H1 (cell line): Measurements from ENCODE around the gene UBASH3B. TPM values are rescaled to one million over a fixed set of nuclear protein-coding genes. Genes with fewer than 3 reads are reported as not detected.

ENCODE experiments used
- CTCF ChIA-PET: fragments of 300-600 bp; sonication (Branson Sonifier 250); formaldehyde crosslinking; loops from one replicate; lab custom pipeline; 2021; ENCODE audit not compliant: partially characterized antibody; lab: Charles Lee
- POLR2A ChIA-PET: fragments of 300-600 bp; sonication (Branson Sonifier 250); formaldehyde crosslinking; loops from one replicate; lab custom pipeline; 2021; ENCODE audit warnings: inconsistent platforms; ENCODE audit not compliant: partially characterized antibody; lab: Charles Lee
- DNase-seq, 2 experiments: peaks; one replicate each; pipeline versions ENCODE4 v3.0.0 to v3.0.0-alpha.2; 2010 to 2022; ENCODE audit warnings: low spot score in 2 of 2, low read depth in 1 of 2, mixed read lengths in 1 of 2
- FAIRE-seq: peaks from 2 replicates; lab custom pipeline; 2011; peaks lifted over from hg19 to GRCh38; lab: Jason Lieb, UNC
- H2AFZ ChIP-seq: 2 replicates; pipeline ENCODE4 v1.8.1; 2012; ENCODE audit warnings: low read length, inconsistent platforms
- H2AK5ac ChIP-seq: 2 replicates; pipeline ENCODE4 v1.6.1; 2013; ENCODE audit warnings: low read depth, low read length
- H2BK120ac ChIP-seq: replicated peaks from 2 replicates; pipeline ENCODE3; 2013; ENCODE audit warnings: low read depth, low read length, inconsistent platforms
- H2BK12ac ChIP-seq: 2 replicates; pipeline ENCODE4 v1.6.1; 2013; ENCODE audit warnings: low read depth, low read length
- H2BK15ac ChIP-seq: 2 replicates; pipeline ENCODE4 v1.6.1; 2013; ENCODE audit warnings: low read length
- H2BK20ac ChIP-seq: 2 replicates; pipeline ENCODE4 v1.6.1; 2013; ENCODE audit warnings: low read length
- H2BK5ac ChIP-seq: 2 replicates; pipeline ENCODE4 v1.6.1; 2013; ENCODE audit warnings: low read depth, low read length
- H3K14ac ChIP-seq: 2 replicates; pipeline ENCODE4 v1.6.1; 2013; ENCODE audit warnings: inconsistent platforms; ENCODE audit not compliant: insufficient read length
- H3K18ac ChIP-seq: 2 replicates; pipeline ENCODE4 v1.6.1; 2013; ENCODE audit warnings: low read length; ENCODE audit errors: extremely low read depth
- H3K23ac ChIP-seq: 2 replicates; pipeline ENCODE4 v1.6.1; 2013; ENCODE audit warnings: inconsistent platforms; ENCODE audit not compliant: insufficient read length
- H3K23me2 ChIP-seq: 2 replicates; pipeline ENCODE4 v1.6.1; 2013; ENCODE audit warnings: low read depth, low read length
- H3K27ac ChIP-seq: 2 replicates; pipeline ENCODE4 v1.6.1; 2011; ENCODE audit warnings: low read depth, low read length, inconsistent platforms
- H3K27me3 ChIP-seq, 4 experiments: replicated peaks in 1 of 4; 1 replicate in 1 of 4; 2 replicates in 3 of 4; pipeline versions ENCODE4 v1.6.1 to v1.8.1; 2011 to 2013; ENCODE audit warnings: low read length in 3 of 4, mild to moderate bottlenecking in 3 of 4, inconsistent platforms in 2 of 4, mixed read lengths in 2 of 4, moderate library complexity in 1 of 4; ENCODE audit not compliant: control insufficient read depth in 3 of 4, insufficient read depth in 3 of 4; ENCODE audit errors: extremely low read depth in 1 of 4
- H3K36me3 ChIP-seq, 4 experiments: 2 replicates each; pipeline versions ENCODE4 v1.6.1 to v1.8.1; 2011 to 2013; ENCODE audit warnings: mild to moderate bottlenecking in 4 of 4, low read length in 3 of 4, moderate library complexity in 2 of 4, control low read depth in 1 of 4, inconsistent platforms in 1 of 4; ENCODE audit not compliant: insufficient read depth in 4 of 4, control insufficient read depth in 2 of 4
- H3K4ac ChIP-seq: replicated peaks from 2 replicates; pipeline ENCODE3; 2013; ENCODE audit warnings: low read length, low read depth, mixed read lengths, inconsistent platforms; ENCODE audit not compliant: insufficient read length
- H3K4me1 ChIP-seq, 4 experiments: replicated peaks in 1 of 4; 1 replicate in 1 of 4; 2 replicates in 3 of 4; pipeline versions ENCODE4 v1.6.1 to v1.8.1; 2011 to 2013; ENCODE audit warnings: low read length in 3 of 4, inconsistent platforms in 2 of 4, mixed read lengths in 1 of 4; ENCODE audit not compliant: insufficient read depth in 4 of 4, control insufficient read depth in 3 of 4
- H3K4me2 ChIP-seq, 2 experiments: 2 replicates each; pipeline versions ENCODE4 v1.6.1 to v1.8.1; 2011 to 2013; ENCODE audit warnings: low read depth in 2 of 2, low read length in 2 of 2, control low read depth in 1 of 2, inconsistent platforms in 1 of 2, mild to moderate bottlenecking in 1 of 2; ENCODE audit not compliant: insufficient read depth in 1 of 2
- H3K4me3 ChIP-seq, 4 experiments: fragments of 200-600, 300-600 bp in 1 of 4; sonication (generic), shearing (Covaris generic), sonication (Bioruptor Twin) in 1 of 4; 2 replicates each; pipeline versions ENCODE4 v1.5.1 to v1.8.1; 2011 to 2016; ENCODE audit warnings: low read length in 4 of 4, low read depth in 3 of 4, control low read depth in 2 of 4, inconsistent platforms in 2 of 4, mild to moderate bottlenecking in 2 of 4, mixed read lengths in 1 of 4, moderate library complexity in 1 of 4; ENCODE audit not compliant: insufficient read depth in 2 of 4; ENCODE audit errors: extremely low read depth in 1 of 4
- H3K56ac ChIP-seq: replicated peaks from 2 replicates; pipeline ENCODE3; 2013; ENCODE audit warnings: low read depth, mild to moderate bottlenecking, mixed read lengths, low read length, inconsistent platforms; ENCODE audit not compliant: insufficient read length
- H3K79me1 ChIP-seq: 2 replicates; pipeline ENCODE4 v1.6.1; 2013; ENCODE audit warnings: low read depth, low read length, control low read depth
- H3K79me2 ChIP-seq, 2 experiments: 2 replicates each; pipeline versions ENCODE4 v1.6.1 to v1.8.1; 2012 to 2013; ENCODE audit warnings: low read length in 2 of 2, mild to moderate bottlenecking in 2 of 2, inconsistent platforms in 1 of 2; ENCODE audit not compliant: insufficient read depth in 2 of 2, control insufficient read depth in 1 of 2
- H3K9ac ChIP-seq, 4 experiments: replicated peaks in 1 of 4; 1 replicate in 1 of 4; 2 replicates in 3 of 4; pipeline versions ENCODE4 v1.6.1 to v1.8.1; 2011 to 2013; ENCODE audit warnings: low read depth in 3 of 4, low read length in 3 of 4, control low read depth in 2 of 4, mild to moderate bottlenecking in 2 of 4, moderate library complexity in 2 of 4, inconsistent platforms in 1 of 4; ENCODE audit errors: extremely low read depth in 1 of 4
- H3K9me3 ChIP-seq, 2 experiments: 2 replicates each; pipeline versions ENCODE4 v1.6.1 to v1.8.1; 2012 to 2013; ENCODE audit warnings: mild to moderate bottlenecking in 2 of 2, moderate library complexity in 2 of 2, control low read depth in 1 of 2, inconsistent platforms in 1 of 2, low read depth in 1 of 2, low read length in 1 of 2, mixed read lengths in 1 of 2; ENCODE audit not compliant: insufficient read depth in 2 of 2
- H4K20me1 ChIP-seq, 2 experiments: replicated peaks in 1 of 2; 2 replicates each; pipeline versions ENCODE3 to v1.8.1; 2011 to 2013; ENCODE audit warnings: inconsistent platforms in 2 of 2, low read length in 2 of 2, mild to moderate bottlenecking in 1 of 2; ENCODE audit not compliant: insufficient read depth in 2 of 2, control insufficient read depth in 1 of 2
- H4K5ac ChIP-seq: 2 replicates; pipeline ENCODE4 v1.6.1; 2013; ENCODE audit warnings: low read length, low read depth, mixed read lengths, inconsistent platforms; ENCODE audit not compliant: insufficient read length
- H4K8ac ChIP-seq: 2 replicates; pipeline ENCODE4 v1.8.0; 2013; ENCODE audit warnings: mild to moderate bottlenecking, moderate library complexity, low read length, inconsistent platforms; ENCODE audit not compliant: insufficient read depth; ENCODE audit errors: extremely low read depth
- H4K91ac ChIP-seq: replicated peaks from 2 replicates; pipeline ENCODE3; 2013; ENCODE audit warnings: low read length, mixed read lengths, inconsistent platforms; ENCODE audit not compliant: insufficient read length
- CHD2 ChIP-seq: IDR thresholded peaks from 2 replicates; pipeline ENCODE4 v1.6.1; 2012; ENCODE audit warnings: low read length, improper control_type of control experiment
- HDAC6 ChIP-seq: IDR thresholded peaks from one replicate; pipeline ENCODE4 v1.7.1; 2012; ENCODE audit warnings: low read depth, mild to moderate bottlenecking, inconsistent platforms, low read length, moderate library complexity
- SAP30 ChIP-seq: fragments of 300-600 bp; sonication (generic); IDR thresholded peaks from 2 replicates; pipeline ENCODE4 v1.7.1; 2012; ENCODE audit warnings: low read length, moderate library complexity, mild to moderate bottlenecking, inconsistent platforms; ENCODE audit not compliant: insufficient read depth, insufficient replicate concordance
- SIX5 ChIP-seq: IDR thresholded peaks from 2 replicates; pipeline ENCODE4 v1.6.1; 2011; ENCODE audit warnings: mild to moderate bottlenecking, low read depth, low read length
- SRF ChIP-seq: IDR thresholded peaks from 2 replicates; pipeline ENCODE4 v1.6.1; 2011; ENCODE audit warnings: mild to moderate bottlenecking, low read depth, low read length, moderate library complexity
- TAF1 ChIP-seq: IDR thresholded peaks from 2 replicates; pipeline ENCODE4 v1.6.1; 2011; ENCODE audit warnings: mild to moderate bottlenecking, low read depth, low read length
- polyA plus RNA-seq, 7 experiments: library from polyadenylated mRNA; depleted of rRNA in 3 of 7; stranded (reverse) in 5 of 7; unstranded in 2 of 7; fragments of >200 nt in 5 of 7; fragments of 200-250 nt in 2 of 7; gene quantifications; 1 replicate in 5 of 7; 2 replicates in 1 of 7; 4 replicates in 1 of 7; pipeline versions ENCODE4 v1.2.1 to v1.2.3, GENCODE V29; 2011 to 2013; ENCODE audit warnings: missing spikeins in 2 of 7, mixed read lengths in 2 of 7
- total RNA-seq: library from RNA; stranded (reverse); fragmentation: NEBNext Ultra II Directional; extraction: Animal tissue kit (Norgen Biotek cat#: 25700); gene quantifications from 2 replicates; pipeline ENCODE4 v1.2.1, GENCODE V29; 2021
- TF ChIP-seq, protein P1 (sequence below): IDR thresholded peaks from 2 replicates; pipeline ENCODE4 v1.6.1; 2011; ENCODE audit warnings: low read depth, mild to moderate bottlenecking, low read length; ENCODE audit not compliant: insufficient read depth

The UBASH3B gene
- total and polyA plus RNA-seq, 2 of the 8 experiments (the other 6 are each of a cell fraction or from before 2014, with no cell fraction given) = 7.5 to 9.5 TPM

DNA sequence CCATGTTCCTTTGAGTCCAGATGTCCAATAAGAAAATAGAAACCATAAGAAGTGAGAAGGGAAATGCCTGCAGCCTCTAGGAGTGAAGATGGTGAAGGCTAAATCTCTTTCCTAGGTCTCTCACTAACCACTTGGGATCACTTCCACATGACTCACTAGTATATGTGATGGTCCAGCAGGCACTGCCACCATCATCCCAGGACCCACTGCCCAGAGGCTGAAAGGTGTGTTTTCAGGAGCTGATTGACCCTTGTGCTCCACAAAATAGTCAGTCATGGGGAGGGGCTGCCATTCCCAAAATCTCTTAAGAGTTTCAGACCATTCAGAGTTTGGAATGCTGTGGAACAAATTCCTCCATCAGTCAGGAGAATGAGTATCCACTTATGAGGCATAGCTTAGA, 22.9 kb downstream of the UBASH3B start:
- Histone ChIP-seq H3K23ac (no peak overlapping the region), H3K27me3 (no peaks in the 10 kb centered on the region), H2AFZ (no peak overlapping the region), H3K4me3 (no peak overlapping the region), H4K91ac (no peak overlapping the region), H3K23me2 (no peaks in the 10 kb centered on the region), H2AK5ac (no peak overlapping the region), H3K36me3 (no peaks in the 10 kb centered on the region), H3K4me2 (no peak overlapping the region), H2BK120ac (no peak overlapping the region), H4K20me1 (no peaks in the 10 kb centered on the region), H3K9ac (no peak overlapping the region), H3K79me2 (no peaks in the 10 kb centered on the region), H3K79me1 (no peaks in the 10 kb centered on the region), H3K27ac (no peak overlapping the region), H3K4ac (no peak overlapping the region), H3K4me1 (0 out of 7 replicates have a peak, but pooled peaks cover 0 to 2% (median 0%) of the 10 kb centered on the region in 4 experiments), H3K14ac (no peak overlapping the region), H3K18ac (no peak overlapping the region), H3K9me3 (no peaks in the 10 kb centered on the region), H2BK12ac (no peak overlapping the region), H4K8ac (no peak overlapping the region), H2BK5ac (no peak overlapping the region), H2BK20ac (no peak overlapping the region), H2BK15ac (no peak overlapping the region), H4K5ac (no peak overlapping the region), H3K56ac (no peak overlapping the region)
- ChIA-PET CTCF (interaction anchor here (0.8 to 2.0 kb wide), 4 partner anchors 49 to 102 kb away, joined by 3 to 12 read pairs (median 4); no protein-coding TSS in a partner anchor), POLR2A (no interaction called here)
- FAIRE-seq (no peak), DNase-seq (no peak)
- TF ChIP-seq SIX5 = no peak
- no peak for TF ChIP-seq TAF1
- TF ChIP-seq SAP30 = no peak
- TF ChIP-seq SRF = no peak
- TF ChIP-seq, protein P1, sequence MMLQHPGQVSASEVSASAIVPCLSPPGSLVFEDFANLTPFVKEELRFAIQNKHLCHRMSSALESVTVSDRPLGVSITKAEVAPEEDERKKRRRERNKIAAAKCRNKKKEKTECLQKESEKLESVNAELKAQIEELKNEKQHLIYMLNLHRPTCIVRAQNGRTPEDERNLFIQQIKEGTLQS = no peak
- TF ChIP-seq CHD2 = no peak
- TF ChIP-seq HDAC6 = no peak
